ENCODE results near the gene ZNF302. TPM values are rescaled to one million over a fixed set of nuclear protein-coding genes. Genes with fewer than 3 reads are reported as not detected.

The ZNF302 gene
- total RNA-seq, result 26.1 and 31.2 TPM in 2 replicates

GRCh38 chr19:34677386-34678084, at the start of gene ZNF302:
Gene ZNF302 (plus strand): TSS chr19:34677678. CDS start chr19:34678805, 1,127 bp downstream.

GRCh38 chr19:34676697-34677385, 637 bp upstream of the ZNF302 start, which contains the start of gene SCGB2B2:
Gene SCGB2B2 (minus strand): TSS chr19:34677159. CDS start chr19:34594563, 82,596 bp downstream.

GRCh38 chr19:34733746-34734536, 56.5 kb downstream of the ZNF302 start, which contains the start of gene ZNF181:
Gene ZNF181 (plus strand): TSS chr19:34734243. CDS start chr19:34735038, 795 bp downstream.

Small RNA genes lying within 50 kb of the gene (small RNA-seq; reads per million reads assigned to genes)
- gene RF00611, result not detected

Other genes with a start within 250 kb of the ZNF302 start
- 106 and 110 TPM in 2 replicates for gene UBA2, start 249.3 kb upstream of the ZNF302 start, total RNA-seq
- 36.4 and 39.6 TPM in 2 replicates for gene WTIP, start 195.9 kb upstream of the ZNF302 start, total RNA-seq
- 0.43 and 0.52 TPM in 2 replicates for gene SCGB2B2, start 519 bp upstream of the ZNF302 start, total RNA-seq
- 19.5 and 30.4 TPM in 2 replicates for gene ZNF181, start 56.6 kb downstream of the ZNF302 start, total RNA-seq
- gene ZNF599, start 95.5 kb downstream of the ZNF302 start, total RNA-seq, result 5.1 and 5.5 TPM in 2 replicates
- gene ZNF30, start 249.2 kb downstream of the ZNF302 start, total RNA-seq, result 3.7 and 4.5 TPM in 2 replicates

Data from articular chondrocyte of knee joint (primary cell).